GM10266 (cell line): ENCODE measurements around the gene ABI1.

Experiments used
- DNase-seq: peaks from one replicate; pipeline ENCODE4 v3.0.0; 2012; ENCODE audit errors: extremely low spot score
- CTCF ChIP-seq: IDR thresholded peaks from 2 replicates; pipeline ENCODE4 v1.5.1; 2012; ENCODE audit warnings: mild to moderate bottlenecking, low read depth; ENCODE audit not compliant: control insufficient read depth, insufficient read depth; ENCODE audit errors: missing control alignments

Gene ABI1

DNA sequence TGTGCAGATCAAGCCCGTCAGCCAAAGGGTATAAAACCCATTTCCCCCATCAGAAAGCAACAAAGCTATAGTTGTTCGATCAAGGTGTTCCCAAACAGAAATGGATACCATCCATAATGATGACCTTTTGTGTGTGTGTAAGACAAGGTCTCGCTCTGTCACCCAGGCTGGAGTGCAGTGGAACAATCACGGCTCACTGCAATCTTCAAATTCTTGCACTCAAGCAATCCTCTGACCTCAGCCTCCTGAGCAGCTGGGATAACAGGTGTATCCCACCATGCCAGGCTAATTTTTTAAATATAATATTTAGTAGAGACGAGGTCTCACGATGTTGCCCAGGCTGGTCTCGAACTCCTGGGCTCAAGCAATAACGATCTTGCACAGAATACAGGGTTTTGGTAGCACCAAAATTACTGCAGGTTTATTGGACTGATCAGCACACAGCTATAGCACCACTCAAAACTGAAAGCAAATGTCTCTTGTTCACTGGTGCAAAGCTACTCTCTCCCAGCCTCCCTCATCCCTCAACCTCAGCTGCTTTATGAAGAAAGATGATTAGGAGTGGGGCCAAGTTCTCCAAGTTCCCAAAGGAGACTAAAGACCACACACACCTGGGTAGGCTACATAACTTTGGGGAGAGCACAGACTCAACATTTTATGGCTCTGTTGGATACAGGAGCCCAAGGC, 80.5 kb downstream of the ABI1 start:
- no peak for TF ChIP-seq CTCF

GRCh38 chr10:26779176-26779860, 81.4 kb downstream of the ABI1 start:
- no peak for TF ChIP-seq CTCF
- no peak for DNase-seq

More for the DNA sequence above, 80.5 kb downstream of the ABI1 start:
- no peak for DNase-seq

- TF ChIP-seq CTCF = no peak
- DNase-seq = no peak
These were observed 83.1 kb downstream of the ABI1 start for GRCh38 chr10:26777686-26778085.

- no peak for DNase-seq
- no peak for TF ChIP-seq CTCF
These were observed 84.5 kb downstream of the ABI1 start for GRCh38 chr10:26776258-26776657.

GRCh38 chr10:26773633-26774032, 87.1 kb downstream of the ABI1 start:
- no peak for DNase-seq
- no peak for TF ChIP-seq CTCF

- no peak for DNase-seq
- no peak for TF ChIP-seq CTCF
These were observed 90.7 kb downstream of the ABI1 start for GRCh38 chr10:26770069-26770468.

DNA sequence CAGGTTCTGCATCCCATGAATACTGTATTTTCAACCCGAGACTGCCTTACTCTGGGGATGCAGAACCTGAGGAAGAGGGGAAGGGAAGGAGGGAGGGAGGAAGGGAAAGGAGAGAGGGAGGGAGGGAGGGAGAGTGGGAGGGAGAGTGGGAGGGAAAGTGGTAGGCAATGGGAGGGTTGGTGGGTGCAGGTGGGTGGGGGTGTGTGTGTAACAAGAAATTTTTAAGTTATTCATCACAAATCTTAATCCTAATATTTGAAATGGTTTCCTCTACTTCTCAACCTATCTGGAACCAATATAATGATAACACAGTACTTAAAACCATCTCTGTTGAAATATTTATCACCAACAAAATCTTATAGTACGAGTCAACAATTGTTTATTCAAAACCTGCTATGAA, 95.2 kb downstream of the ABI1 start:
- no peak for TF ChIP-seq CTCF
- no peak for DNase-seq
